ENCODE results near the gene SLC25A51. TPM values are rescaled to one million over a fixed set of nuclear protein-coding genes. Genes with fewer than 3 reads are reported as not detected.
A peak's percentile ranks its signal among the peaks of the same experiment; 100 is the strongest.

Gene SLC25A51
- total and polyA plus RNA-seq, 11 donors, result 8.6 to 27.6 (median 22.1) TPM

DNA sequence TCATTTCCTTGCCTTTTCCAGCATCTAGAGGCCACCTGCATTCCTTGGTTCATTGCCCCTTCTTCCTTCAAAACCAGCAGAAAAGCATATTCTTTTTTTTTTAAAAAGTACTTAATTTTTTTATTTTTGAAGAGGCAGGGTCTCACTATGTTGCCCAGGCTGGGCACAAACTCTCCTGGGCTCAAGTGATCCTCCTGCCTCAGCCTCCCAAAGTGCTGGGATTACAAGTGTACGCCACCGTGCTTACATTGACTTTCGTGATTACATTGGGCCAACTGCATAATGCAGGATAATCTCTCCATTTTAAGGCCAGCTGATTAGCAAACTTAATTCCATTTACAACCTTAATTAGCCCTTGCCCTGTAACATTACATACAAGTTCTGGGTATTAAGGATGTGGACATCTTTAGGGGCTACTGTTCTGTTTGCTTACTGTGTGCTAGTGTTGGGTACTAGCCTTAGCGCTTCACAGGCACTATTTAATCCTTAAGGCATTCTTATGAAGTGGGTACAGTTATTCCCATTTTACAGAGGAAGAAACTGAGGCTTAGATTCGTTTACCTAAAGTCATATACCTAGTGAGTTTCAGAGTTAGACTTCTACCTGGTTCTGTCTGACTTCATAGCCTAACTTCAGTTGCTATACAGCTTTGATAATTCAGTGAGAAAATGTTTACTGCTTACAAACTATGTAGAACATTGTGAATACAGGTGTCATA is 33.7 kb downstream of the SLC25A51 start:
- Histone ChIP-seq H3K27me3 (no peaks in the 10 kb centered on the region), H3K27ac (no peak overlapping the region), H3K4me1 (peaks cover 0 to 4% (median 0%) of the 10 kb centered on the region in 12 donors), H3K4me3 (no peak overlapping the region), H3K9me3 (no peaks in the 10 kb centered on the region), H3K36me3 (peaks cover 0 to 26% (median 5%) of the 10 kb centered on the region in 9 donors)
- 95 to 99% (median 97%) methylated on average over 5 of the region's 5 CpGs for WGBS, 4 donors
- ATAC-seq (no peak), DNase-seq (no peak)
- intact Hi-C loops (cut with DNase I), result loop anchor here in 1 of 10 donors (10.0 kb wide), 1 partner anchor 75 kb away; no protein-coding TSS in a partner anchor
- no peak for TF ChIP-seq POLR2A (IDR thresholded peaks at IDR 0.05)
- TF ChIP-seq, protein P1, sequence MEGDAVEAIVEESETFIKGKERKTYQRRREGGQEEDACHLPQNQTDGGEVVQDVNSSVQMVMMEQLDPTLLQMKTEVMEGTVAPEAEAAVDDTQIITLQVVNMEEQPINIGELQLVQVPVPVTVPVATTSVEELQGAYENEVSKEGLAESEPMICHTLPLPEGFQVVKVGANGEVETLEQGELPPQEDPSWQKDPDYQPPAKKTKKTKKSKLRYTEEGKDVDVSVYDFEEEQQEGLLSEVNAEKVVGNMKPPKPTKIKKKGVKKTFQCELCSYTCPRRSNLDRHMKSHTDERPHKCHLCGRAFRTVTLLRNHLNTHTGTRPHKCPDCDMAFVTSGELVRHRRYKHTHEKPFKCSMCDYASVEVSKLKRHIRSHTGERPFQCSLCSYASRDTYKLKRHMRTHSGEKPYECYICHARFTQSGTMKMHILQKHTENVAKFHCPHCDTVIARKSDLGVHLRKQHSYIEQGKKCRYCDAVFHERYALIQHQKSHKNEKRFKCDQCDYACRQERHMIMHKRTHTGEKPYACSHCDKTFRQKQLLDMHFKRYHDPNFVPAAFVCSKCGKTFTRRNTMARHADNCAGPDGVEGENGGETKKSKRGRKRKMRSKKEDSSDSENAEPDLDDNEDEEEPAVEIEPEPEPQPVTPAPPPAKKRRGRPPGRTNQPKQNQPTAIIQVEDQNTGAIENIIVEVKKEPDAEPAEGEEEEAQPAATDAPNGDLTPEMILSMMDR (IDR thresholded peaks at IDR 0.05), result no peak

DNA sequence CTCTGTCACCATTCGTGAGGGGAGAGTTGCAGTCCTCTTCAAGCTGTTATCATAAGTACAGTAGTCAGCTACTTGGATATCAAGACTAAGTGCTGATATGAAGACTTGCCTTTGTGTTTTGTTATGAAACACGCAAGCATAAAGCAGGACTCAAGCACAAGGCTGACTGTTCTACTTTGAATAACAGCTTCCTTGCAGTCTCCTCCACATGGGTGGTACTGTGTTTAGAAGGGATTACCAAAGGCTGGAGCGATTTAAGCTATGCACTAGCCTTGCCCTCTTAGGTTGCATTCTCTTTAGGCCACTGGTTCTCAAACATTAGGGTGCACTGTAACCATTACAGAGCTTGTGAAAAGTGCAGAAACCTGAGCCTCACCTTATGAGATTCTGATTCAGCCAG is 41.4 kb downstream of the SLC25A51 start:
- Histone ChIP-seq H3K4me3 (no peak overlapping the region), H3K9me3 (no peaks in the 10 kb centered on the region), H3K27ac (no peak overlapping the region), H3K27me3 (no peaks in the 10 kb centered on the region), H3K4me1 (no peaks in the 10 kb centered on the region), H3K36me3 (peaks cover 0 to 87% (median 51%) of the 10 kb centered on the region in 9 donors)
- 44 to 72% (median 60%) methylated on average over 3 of the region's 3 CpGs for WGBS, 4 donors
- DNase-seq (no peak), ATAC-seq (no peak)
- intact Hi-C loops (cut with DNase I), result no loop called here
- TF ChIP-seq, protein P1 (IDR thresholded peaks at IDR 0.05), result no peak
- no peak for TF ChIP-seq POLR2A (IDR thresholded peaks at IDR 0.05)

DNA sequence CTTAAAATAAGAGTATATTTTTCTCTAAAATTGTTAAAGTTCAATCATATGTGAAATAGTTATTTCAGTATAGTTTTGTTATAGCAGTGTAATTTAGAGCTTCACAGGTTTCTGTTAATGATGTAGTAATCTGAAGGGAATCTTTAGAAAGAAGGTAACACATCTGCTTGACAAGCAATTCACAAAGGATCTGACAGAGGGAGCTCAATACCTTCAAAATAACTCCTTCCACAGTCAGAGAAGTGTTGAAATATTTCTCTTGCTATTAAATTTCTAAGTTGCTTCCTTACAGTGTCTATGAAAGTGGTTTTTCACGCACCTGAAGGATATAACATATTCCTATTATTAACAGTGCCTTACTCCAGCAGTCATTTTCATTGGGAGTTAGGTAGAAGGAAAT is 44.9 kb downstream of the SLC25A51 start:
- Histone ChIP-seq H3K4me1 (no peaks in the 10 kb centered on the region), H3K4me3 (no peak overlapping the region), H3K9me3 (no peaks in the 10 kb centered on the region), H3K27ac (no peak overlapping the region), H3K36me3 (peaks cover 0 to 89% (median 63%) of the 10 kb centered on the region in 9 donors), H3K27me3 (no peaks in the 10 kb centered on the region)
- intact Hi-C loops (cut with DNase I), result no loop called here
- 88 to 100% (median 94%) methylated on average over 1 of the region's 1 CpG for WGBS, 4 donors
- ATAC-seq (no peak), DNase-seq (no peak)
- TF ChIP-seq, protein P1 (IDR thresholded peaks at IDR 0.05), result peak in 1 of 12 donors; percentile 7
- TF ChIP-seq POLR2A (IDR thresholded peaks at IDR 0.05), result no peak

DNA sequence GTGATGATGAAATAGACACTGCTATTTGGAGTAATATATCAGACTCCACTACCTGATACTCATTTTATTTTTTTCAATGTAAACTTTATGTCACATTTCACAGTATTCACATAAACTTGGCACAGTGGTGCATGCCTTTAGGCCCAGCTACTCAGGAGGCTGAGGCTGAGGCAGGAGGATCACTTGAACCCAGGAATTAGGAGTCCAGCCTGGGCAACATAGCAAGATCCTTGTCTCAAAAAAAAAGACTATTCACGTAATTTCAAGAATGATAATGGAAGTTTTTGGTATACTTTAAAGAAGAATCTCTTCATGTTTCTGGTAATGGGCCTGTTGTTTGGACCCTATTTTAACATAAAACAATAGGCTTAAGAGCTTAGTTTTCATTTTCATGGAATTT is 47.4 kb downstream of the SLC25A51 start:
- Histone ChIP-seq H3K4me1 (no peaks in the 10 kb centered on the region), H3K36me3 (peaks cover 0 to 74% (median 54%) of the 10 kb centered on the region in 9 donors), H3K27me3 (no peaks in the 10 kb centered on the region), H3K27ac (no peak overlapping the region), H3K4me3 (no peak overlapping the region), H3K9me3 (no peaks in the 10 kb centered on the region)
- 95 to 98% (median 97%) methylated on average over 1 of the region's 1 CpG for WGBS, 4 donors
- intact Hi-C loops (cut with DNase I), result no loop called here
- no peak for ATAC-seq
- DNase-seq, result no peak
- no peak for TF ChIP-seq POLR2A (IDR thresholded peaks at IDR 0.05)
- TF ChIP-seq, protein P1 (IDR thresholded peaks at IDR 0.05), result no peak

Data from heart left ventricle (tissue), 16 donors.